Stimulated activated CD8-positive, alpha-beta memory T cell treated with anti-CD3 and anti-CD28 coated beads, Interleukin-7, amount 100 ng/mL, for 4 hours (primary cell): ENCODE measurements around the gene ZRSR2.

Experiments used
- DNase-seq, 2 donors: peaks; one replicate each; pipeline ENCODE4 v3.0.0-alpha.2; 2020; ENCODE audit warnings: low read depth in 2 of 2

Gene ZRSR2

DNA sequence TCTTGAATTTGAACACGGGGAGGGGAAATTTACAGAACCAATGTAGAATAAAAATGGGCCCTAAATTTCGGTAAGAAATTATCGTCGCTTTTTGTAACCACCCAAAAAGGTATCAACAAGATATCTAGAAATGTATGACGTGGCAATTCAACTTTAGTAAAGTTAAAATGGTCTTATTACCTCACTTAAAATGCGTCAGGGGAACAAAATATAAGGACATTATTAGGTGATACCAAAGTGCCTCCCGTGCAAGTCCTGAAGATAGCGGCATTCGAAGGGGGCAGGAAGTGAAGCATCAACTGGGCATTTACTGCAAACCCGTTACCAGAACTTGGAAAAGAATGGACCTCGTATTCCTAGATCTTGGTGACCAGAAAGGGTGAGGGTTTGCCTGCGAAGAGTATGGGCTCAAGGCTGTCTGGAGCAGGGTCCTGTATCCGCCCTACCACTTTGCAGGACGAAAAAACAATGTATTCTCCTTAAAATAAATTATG lies 63.3 kb downstream of the ZRSR2 start:
- DNase-seq, result no peak

DNA sequence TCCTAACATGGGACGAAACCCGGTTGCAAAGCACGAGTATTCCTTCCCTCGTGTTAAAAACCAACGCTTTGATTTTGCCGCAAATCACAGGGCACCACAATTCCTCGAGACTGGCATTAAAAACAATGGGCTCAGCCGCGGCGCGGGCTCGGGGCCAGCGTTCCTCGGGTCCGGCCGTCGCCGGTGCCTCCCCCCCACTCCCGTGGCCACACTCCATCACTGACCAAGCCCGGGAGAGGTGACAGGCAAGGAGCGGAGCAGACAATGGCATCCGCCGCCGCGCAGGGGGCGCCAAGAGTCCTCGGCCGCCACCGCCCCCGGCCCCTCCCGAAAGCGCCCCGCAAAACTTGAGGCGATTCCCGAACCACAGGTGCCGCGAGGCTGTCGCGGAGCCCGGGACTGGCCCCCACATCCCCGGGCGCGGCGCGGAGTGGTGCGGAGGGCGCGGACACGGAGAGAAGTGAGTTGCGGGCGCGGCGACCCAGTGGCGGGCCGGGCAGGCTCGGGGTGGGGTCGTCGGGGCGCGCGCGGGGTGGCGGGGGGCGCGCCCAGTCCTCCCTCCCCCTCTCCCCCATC lies 63.9 kb downstream of the ZRSR2 start:
- DNase-seq, result peak in 1 of 2 donors; percentile 45

DNA sequence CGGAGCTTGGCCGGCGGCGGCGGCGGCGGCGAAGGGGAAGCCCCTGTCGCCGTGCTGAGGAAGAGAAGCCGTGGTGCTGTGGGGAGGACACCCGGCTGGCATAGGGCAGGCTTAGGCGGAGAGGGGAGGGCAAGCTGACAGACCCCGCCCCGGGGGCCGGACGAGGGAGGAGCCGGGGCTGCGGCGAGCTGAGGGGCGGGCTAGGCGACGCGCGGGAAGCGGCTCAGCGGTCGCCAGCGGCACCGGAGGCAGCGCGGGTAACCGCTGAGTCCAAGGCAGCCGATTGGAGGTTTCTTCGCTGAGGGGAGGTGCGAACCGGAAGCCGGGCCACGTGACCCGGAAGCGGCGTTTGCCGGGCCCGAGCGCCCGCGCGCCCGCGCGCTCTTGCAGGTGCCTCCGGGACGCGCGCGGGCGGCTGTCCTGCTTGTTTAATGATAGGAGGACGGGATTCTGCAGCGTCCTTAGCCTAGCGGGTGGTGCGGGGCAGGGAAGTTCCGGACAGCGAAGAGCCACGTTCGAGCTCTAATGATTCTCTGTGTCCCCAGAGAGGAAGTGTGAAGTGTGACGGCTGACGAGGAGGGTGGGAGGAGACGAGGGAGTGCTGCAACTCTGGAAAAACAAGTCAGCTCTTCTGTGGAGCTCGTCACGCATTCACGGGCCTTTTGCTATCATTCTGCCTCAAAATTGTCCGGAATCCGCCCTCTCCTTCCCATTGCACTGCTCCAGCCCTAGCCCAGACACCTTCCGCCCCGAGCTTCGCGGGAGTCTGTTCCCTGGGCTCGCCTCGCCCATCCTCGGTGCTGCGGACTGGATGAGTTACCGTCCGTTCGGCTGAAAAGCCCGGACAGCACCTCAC lies 64.7 kb downstream of the ZRSR2 start, which contains the start of gene AP1S2:
Gene AP1S2, minus strand, starts transcription at position 102 of the 856 bp plus-strand sequence. CDS start 2,289 bp downstream, outside the sequence.
- peak; percentile 80 to 97 for DNase-seq

DNA sequence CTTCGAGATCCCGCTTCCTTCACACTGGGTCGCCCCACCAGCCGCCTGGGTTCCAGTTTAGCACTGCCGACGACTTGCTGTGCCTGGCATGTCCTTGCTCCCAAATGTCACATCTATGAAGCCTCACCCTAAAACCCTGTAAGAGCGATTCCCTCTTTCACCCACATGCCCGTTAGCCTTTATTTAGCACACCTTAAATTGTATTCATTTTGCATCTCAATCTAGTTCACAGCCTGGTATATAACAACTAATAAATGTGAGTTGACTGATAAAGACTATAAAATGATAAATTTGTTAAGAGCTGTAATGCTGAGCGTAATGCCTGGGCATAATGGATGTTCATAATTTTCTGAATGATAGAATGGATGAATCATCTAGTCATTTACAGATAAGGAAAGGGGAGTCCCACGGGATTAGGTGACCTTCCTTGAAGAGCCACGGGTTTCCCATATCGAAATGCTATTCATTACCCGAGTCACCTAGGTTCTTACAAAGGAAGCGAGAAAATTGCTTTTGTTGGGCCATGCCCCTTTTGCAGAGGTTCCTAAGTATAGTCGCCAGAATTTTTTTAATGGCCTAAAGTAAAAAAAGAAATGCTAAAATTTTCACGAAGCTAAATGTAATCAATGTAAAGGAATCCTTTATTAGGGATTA lies 65.4 kb downstream of the ZRSR2 start:
- DNase-seq, result no peak

DNA sequence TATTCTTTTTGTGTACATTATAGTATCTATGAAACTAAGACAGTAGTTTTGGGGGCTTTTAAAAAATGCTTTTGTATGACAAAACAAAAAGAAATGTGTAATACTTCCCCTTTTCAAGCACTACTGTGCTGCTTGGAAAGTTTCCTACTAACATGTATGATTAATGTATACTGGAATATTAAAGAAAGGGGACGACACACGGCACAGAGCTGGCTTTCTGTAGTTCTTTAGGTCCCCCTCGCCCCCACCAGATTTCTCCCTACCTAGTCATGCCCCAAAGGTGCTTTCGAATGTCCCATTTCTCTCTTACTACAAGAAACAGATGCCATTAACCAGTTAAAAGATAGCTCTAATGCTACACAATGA lies 65.9 kb downstream of the ZRSR2 start:
- no peak for DNase-seq

DNA sequence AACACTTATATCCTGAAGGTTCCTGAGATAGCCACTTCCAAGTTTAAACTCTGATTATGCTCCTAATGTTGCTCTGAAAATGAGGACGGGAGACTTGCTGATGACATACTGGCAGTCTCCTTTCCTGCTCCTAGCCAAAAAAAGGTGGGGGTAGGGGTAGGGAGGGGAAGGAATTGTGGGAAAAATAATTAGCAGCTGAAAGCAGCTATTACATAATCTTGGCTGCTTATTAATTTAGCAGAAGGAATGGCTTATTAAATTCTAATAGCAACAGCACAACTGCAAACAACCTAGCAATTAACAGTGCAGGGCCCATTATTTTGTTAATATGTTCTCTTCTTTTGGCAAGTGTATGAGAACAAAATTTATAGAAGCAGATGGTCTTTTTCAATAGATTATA lies 66.4 kb downstream of the ZRSR2 start:
- no peak for DNase-seq

- DNase-seq, result no peak
Observed at GRCh38 chrX:15858051-15858450, 67.8 kb downstream of the ZRSR2 start.

- DNase-seq, result no peak
Observed at GRCh38 chrX:15860921-15861320, 70.6 kb downstream of the ZRSR2 start.

DNA sequence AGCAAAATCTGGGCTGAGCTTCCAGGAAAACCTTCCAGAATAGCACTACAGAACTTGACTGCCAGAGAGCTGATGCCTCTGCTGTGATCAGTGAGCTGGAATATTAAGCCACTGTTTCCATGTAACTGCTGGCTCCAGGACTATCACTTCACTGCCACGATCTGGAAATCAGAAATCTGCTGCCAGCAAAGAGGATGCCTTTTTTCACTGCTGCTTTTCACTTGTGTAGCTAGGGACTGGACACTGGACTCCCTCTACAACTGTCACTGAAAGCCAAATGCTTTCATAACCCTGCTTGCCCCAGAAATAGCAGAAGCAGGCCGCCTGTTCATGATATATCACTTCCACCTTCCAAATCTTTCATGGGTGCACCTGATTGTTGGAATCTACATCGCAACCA lies 73.7 kb downstream of the ZRSR2 start:
- no peak for DNase-seq

DNA sequence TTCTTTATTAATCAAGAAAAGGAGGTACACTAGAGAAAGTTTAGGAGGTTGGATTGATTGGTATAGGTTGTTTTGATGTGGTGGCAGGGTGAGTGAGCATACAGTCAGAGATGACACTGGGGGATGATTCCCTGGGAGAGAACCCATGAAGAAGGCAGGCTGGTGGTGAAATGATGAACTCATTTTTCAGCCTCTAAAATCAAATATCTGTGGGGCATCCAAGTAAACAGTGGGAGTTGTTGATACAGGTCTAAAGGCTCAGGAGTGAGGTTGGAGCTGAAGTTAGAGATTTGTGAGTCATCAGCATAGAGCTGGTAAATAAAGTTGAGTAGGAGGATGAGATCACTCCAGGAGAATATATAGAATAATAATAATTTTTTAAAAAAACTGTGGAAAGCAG lies 74.3 kb downstream of the ZRSR2 start:
- no peak for DNase-seq

DNA sequence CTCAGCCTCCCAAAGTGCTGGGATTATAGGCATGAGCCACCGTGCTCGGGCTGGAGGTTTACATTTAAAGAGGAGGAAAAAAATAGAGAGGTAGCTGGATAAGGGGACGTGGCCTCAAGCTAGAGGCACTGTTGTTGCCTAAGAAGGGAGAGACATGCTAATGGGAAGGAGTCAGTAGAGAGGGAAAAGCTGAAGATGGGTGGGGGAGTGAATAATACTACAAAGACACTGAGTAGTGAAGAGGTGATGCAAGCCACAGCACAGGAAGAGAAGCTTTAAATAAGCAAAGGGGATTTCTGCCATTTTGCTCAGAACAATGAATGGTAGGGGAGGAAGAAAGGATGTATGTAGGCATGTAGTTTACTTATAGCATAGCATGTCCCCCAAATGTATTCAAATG lies 75.9 kb downstream of the ZRSR2 start:
- DNase-seq, result no peak

DNA sequence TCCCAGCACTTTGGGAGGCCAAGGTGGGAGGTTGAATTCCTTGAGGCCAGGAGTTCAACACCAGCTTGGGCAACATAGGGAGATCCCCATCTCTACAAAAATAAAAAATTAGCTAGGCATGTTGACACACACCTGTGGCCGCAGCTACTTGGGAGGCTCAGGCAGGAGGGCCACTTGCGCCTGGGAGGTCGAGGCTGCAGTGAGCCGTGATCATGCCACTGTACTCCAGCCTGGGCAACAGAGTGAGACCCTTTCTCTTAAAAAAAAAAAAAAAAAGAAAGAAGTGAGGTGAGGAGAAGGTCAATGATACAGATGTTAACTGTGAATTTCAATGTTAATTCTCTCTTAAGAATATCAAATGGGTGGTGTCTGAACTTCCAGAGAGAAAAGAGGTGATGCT lies 79.4 kb downstream of the ZRSR2 start:
- DNase-seq, result no peak

GRCh38 chrX:15870310-15870709 lies 80.0 kb downstream of the ZRSR2 start:
- DNase-seq, result no peak
